Glomerular visceral epithelial cell (primary cell): ENCODE data around the gene CHADL.

Source experiments
- DNase-seq: peaks from one replicate; pipeline ENCODE4 v3.0.0-alpha.2; 2016; ENCODE audit errors: extremely low spot score

The CHADL gene

DNA sequence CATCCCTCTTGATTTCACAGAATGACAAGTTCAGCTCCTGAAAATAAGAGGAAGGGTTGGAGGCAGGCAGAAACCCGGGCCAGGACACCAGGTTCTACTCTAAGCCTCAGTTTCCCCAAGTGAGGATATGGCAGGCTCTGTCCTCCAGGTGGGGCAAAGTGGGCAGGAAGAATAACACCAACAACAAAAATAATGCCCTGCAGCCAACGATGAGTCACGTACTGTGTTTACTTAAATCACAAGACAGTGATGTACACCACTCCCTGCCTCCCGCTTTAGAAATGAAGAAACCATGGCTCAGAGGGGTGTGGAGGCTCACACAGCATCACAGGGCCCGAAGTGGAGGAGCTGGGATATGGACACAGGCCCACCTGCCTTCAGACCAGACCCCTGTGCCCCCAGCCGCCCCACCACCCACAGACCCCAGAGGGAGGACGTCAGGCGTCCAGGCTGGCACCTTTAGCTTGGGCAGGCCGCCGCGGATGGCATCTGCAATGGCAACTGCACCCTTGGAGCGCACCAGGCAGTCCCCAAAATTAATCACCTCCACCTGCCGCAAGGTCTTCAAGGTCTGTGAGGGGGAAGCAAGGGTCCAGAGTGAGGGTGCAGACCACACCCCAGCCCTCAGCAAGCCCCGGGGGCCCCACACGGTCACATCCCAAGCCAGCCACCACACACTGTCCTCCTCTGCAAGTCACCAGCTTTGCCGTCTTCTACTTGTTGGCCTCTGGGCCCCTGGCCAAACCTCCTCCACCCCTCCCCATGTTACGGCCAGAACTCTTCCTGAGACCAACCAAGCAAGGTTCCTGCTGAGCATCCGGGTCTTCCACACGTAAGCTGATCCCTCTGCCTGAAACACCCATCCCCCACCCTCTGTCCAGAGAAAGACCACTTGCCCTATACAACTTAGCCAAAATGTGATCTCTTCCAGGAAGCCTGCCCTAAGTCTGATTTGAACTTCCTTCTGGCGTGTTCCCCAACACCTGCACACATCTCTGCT, 15.8 kb upstream of the CHADL start:
- peak; percentile 33 for DNase-seq

DNA sequence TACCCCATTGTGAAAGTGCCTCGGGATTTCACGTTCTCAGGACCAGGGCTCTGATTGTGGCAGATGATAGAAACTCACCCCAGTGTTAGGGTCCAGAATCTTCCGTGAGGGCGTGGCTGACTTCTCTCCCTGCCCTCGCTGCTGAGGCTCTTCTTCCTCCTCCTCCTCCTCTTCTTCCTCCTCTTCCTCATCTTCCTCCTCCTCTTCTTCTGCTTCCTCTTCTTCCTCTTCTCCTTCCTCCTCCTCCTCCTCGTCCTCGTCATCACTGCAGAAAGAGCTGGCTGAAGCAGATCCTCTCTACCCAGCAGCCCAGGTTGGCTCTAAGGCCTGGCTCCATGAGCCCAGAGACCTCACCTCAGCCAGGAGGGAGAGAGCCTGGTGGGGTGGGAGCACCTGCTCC, 13.5 kb upstream of the CHADL start:
- no peak for DNase-seq

DNA sequence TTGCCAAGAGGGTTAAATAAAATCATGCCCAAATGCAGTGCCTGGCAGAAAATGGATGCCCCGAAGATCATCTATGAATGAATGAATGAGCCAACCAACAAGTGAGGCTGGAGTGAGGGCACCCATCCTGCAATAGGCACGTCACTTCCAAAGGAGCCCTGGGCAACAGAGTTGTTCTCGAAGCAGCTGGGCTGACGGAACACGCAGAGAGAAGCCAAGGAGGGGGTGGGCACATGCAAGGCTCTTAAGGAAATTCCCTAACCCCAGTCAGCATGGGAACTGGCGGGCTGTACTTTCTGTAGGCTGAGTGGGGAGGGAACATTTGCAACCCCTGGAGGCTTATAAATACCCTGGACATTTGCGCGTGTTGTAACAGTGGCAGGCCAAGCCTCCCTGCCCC, 11.6 kb upstream of the CHADL start:
- no peak for DNase-seq

DNA sequence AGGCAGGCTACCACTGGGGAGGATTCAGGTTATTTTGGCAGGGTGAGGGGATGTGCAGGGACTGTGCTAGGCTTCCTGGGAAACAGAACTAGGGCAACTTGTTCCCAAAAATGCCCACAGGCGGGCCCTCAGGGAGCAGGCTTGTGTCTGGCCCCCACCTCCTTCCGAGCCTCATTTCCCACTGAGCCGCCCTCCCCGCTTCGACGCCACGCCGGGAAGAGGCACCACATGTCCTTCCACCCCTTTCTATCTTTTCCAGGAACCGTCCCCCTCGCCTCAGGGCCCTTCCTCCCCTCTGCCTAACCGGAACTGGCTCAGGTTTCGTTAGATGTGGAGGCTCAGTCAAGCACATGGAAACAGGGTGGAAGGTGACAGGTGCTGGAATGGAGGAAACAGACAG, 9.4 kb upstream of the CHADL start:
- no peak for DNase-seq

DNA sequence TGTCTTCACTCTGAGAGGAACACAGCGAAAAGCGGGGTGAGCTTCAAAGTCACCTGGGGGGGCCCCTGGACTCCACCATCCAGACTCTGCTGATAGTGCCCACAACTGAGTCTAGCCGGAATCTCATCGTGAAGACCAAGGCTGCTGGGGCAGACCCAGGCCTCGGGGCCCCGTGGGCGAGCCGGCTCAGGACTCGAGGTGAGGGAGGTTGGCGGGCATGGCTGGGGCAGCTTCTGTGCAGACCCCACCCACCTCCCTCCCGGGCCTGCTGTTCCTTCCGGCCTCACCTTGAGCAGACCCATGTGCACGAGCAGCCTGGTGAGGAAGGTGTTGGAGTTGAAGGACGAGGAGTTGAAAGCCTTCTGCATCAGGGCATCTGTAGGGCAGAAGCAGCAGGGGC, 8.7 kb upstream of the CHADL start:
- DNase-seq, result no peak

DNA sequence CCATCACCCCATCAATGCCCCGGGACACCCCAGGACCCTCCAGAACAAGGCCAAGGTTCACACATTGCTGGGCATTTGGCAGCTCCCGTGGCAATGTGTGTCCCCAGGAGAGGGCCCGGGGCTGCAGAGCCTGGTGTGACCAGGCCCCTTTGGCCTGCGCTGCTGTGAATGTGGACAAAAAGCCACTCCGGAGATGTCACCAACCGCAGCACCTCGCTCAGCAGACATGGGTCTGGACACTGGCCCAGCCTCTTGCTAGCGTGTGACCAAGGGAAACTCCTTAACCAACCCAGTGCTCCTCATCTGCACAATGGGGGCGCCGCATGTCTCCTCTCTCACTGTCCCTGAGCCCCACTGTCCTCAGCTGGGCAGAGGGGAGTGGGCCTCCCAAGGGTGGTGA, 8.0 kb upstream of the CHADL start:
- no peak for DNase-seq

DNA sequence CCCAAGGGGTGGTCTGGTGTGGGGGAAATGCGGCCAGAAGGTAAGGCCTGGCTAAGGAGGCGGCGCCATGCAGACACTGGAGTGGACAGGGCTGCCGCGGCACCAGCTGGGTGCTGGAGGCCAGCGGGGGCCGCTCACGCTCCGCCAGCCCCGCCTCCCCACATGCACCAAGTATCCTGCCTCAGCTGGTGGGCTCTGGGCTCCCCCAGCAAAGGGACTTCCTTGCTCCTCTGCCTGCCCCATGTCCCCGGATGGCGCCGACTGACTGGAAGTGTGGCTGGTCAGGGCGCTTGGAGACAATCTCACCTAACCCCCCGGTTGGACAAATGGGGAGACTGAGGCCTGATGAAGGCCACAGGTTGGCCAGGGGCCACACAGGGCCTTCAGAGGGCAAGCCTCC, 7.6 kb upstream of the CHADL start:
- DNase-seq, result no peak

DNA sequence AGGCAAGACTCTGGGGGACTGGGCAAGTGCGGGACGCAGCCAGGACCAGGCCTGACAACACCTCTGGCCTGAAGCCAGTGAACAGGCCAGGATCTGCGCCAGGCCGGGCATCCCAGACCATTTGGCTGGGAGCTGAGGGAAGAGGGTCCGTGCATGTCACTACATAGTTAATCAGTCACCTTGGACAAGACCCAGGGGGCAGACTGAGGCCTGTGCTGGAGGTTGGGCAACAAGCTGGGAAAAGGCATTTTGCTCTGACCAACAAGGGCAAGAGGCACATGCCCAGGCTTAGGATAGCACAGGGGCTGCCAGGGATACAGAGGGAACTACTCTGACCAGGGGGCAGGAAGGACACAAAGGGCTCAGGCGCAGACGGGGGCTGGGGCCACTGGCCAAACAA, 7.0 kb upstream of the CHADL start:
- DNase-seq, result no peak

DNA sequence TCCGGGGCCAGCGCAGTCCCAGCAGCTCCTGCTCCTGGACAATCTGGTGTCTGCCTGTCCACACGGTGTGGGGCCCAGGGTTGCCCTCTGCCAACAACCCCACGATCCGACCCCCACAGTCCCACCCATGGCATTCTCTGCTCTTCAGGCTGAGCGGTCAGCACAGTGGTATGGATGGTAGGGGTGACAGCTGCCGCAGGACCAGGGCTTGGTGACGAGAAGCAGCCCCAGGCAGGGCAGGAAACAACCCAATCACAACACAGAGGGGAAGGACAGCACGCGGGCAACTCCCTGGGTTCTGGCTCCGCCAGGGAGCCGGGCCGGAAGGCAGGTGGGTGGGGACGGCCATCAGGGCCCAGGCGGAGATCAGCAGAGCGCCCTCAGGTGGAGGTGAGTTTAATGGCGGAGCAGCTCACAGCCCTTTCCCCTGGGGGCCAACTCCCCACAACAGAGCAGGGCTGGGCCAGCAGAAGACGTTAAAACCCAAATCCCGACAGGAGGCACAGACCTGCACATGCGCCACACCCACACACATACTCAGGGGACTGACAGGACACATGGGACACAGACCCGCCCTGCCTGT, 5.3 kb upstream of the CHADL start:
- DNase-seq, result no peak

DNA sequence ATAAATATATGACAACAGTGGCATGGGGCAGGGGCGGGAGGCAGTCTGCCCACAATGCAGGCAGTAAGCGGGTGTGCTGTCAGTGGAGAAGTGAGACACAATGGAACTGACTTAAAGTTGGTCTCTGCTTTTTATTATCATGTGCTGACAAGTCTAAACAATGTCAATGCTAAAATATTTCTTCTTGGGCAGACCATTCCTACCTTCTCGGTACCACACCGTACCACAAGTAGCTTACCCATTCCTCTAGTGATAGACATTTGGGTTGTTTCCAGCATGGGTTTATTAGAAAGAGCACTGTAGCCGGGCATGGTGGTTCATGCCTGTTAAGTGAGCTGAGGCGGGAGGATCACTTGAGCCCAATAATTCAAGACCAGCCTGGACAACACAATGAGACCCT, 2.6 kb upstream of the CHADL start:
- no peak for DNase-seq

DNA sequence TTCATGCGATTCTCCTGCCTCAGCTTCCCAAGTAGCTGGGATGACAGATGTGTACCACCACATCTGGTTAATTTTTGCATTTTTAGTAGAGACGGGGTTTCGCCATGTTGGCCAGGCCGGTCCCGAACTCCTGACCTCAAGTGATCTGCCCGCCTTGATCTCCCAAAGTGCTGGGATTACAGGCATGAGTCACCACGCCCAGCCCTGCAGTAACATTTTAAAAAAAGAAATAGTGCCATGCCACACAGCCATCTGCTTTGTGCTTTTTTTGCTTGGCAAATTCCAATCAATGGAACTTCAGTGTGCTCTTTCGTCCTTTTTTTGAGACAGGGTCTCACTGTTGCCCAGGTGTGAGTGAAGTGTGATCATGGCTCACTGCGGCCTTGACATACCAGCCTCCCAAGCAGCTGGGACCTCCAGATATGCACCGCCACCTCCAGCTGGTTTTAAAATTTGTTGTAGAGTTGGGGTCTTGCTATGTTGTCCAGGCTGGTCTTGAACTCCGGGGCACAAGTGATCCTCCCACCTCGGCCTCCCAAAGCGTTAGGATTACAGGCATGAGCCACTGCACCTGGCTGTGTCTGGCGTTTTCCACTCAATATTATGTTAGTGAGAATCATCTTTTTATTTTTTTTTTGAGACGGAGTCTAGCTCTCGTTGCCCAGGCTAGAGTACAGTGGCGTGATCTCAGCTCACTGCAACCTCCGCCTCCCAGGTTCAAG, 1.8 kb upstream of the CHADL start:
- DNase-seq, result no peak

DNA sequence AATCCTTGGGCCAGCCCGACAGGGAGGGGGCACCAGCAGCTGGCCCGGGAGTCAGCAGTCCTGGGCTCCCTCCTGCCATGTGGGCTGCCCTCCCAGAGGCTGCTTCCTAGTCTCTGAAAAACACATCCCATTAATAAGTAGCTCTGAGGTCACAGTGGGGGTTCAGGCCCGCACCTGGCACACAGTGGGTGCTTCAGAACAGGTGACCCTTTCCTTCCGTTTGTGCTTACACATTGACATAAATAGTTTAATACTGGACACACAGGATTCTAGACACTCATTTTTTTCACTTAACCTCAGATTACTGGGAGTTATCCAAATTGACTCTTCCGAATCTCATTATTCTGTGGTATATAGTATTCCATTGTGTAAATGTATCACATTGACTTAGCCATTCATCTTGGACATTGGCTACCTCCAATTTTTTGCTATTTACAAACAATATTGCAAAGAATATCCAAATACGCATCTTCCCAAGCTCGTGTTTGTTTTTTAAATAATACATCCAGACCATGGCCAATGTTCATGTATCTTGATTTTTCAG, 474 bp upstream of the CHADL start:
- DNase-seq, result no peak

DNA sequence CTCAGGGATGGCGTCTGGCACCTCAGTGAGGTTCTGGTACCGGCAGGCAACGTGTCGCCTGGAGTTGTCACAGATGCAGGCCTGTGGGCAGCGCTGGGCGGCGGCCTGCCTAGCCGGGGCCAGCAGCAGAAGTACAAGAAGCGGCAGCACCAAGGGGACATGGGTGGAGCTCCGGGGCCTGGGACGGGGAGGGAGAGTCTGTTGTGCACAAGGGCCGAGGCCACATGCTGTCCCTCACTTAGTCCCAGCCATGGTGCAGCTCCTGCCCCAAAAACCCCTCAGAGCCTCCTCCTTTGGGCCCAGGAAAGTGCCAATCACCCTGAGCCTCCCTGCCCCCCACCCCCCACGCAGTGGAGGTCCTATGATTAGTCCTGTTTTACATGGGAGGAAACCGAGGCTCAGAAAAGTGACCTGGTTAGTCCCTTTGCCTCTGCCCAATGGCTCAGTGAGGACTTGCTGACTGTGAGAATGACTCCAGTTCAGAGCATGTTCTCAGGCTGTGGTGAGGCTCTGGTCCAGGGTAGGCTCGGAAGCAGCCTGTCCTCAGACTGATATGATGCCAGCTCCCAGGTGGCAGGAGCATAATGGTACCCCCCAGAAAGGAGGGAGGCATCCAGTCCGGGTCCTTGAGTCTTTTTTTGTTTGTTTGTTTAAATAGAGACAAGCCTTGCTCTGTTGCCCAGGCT, 1.1 kb downstream of the CHADL start:
- DNase-seq, result no peak

DNA sequence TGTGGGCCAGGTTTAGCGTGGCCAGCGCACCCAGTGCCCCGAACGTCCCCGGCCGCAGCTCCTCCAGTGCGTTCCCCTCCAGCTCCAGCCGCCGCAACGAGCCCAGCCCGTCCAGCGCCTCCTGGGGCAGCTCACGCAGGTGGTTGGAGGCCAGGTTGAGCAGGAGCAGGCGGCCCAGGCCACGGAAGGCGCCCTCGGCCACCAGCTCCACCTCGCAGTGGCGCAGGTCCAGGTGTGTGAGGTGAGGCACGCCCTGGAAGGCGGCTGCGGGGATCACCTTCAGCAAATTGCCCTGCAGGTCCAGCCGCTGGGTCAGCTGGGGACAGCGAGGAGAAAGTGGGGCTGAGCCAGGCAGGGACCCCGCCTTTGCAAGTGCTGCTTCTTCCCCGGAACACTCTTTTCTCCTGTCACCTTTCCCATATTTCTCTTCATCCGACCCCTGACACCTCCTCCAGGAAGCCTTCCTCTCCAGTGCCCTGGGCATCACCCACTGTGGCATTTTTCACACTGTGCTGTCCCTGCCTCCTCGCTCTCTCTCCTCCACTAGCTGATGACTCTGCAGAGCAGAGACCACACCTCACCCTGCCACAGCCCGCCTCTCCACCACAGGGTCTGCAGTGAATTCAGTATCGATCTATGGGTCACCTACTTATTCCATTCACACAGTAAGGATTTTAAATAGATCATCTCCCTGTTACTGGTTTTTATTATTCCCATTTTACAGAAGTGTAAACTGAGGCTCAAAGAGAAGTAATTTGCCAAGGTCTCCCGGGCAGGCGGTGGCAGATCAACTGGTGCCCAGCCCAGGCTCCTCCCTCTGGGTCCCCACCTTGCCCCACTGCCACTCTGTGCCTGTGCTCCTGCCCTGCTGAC, 1.9 kb downstream of the CHADL start:
- DNase-seq, result no peak

DNA sequence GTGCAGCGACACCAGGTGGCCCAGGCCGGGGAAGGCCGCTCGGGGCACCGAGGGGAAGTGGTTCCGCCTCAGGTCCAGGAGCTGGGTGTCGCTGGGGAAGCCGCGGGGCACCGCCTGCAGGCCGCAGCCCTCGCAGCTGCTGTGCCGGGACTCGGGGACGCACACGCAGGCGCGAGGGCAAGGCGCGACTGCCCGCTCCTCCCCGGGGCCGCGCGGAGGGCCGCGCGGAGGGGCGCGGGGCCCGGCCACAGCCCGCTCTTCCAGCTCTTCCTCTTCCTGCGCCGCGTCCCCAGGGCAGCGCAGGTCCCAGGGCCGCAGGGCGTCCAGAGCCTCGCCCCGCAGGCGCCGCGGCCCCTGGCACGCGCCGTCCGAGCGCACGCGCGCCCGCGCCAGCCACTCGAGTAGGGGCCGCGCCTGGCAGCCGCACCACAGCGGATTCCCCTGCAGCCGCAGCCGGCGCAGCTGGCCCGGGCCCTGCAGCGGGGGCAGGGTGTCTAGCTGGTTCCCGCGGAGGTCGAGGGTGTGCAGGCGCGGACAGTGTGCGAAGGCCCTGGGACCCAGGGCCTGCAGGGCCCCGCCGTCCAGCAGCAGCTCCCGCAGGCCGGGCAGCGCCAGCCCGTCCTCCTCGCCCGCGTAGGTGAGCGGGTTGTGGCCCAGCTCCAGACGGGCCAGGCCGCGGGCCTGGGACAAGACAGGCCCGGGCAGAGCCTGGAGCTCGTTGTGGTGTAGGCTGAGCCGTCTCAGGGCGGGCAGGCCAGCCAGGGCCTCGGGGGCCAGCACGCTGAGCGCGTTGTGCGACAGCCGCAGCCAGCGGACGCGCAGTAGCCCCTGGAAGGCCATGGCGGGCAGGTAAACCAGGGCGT, 2.8 kb downstream of the CHADL start:
- peak; percentile 67 for DNase-seq

DNA sequence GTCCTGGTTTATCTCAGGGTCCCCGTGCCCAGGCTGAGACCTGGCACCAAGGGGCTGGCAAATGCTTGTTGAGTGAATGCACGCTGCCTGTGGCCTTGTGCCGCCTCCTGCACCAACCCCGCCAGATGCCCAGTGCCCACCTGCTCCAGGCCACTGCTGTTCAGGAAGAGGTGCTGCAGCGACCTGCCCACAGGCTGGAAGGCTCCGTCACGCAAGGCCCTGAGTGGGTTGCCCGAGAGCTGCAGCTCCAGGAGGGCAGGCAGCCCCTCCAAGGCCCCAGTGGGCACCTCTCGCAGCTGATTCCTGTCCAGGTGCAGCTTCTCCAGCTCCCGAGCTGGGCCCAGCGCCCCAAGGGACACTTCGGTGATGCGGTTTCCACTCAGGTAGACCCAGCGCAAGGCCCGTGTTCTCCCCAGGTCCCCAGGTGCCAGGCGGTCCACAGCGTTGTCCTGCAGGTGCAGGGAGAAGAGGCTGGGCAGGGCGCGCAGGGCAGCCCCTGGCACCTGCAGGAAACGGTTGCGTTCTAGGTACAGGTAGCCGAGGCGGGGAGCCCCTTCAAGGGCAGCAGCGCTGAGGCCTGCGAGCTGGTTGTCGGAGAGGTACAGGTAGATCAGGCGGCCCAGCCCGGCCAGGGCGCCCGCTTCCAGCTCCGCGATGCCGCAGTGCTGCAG, 3.6 kb downstream of the CHADL start:
- DNase-seq, result no peak

DNA sequence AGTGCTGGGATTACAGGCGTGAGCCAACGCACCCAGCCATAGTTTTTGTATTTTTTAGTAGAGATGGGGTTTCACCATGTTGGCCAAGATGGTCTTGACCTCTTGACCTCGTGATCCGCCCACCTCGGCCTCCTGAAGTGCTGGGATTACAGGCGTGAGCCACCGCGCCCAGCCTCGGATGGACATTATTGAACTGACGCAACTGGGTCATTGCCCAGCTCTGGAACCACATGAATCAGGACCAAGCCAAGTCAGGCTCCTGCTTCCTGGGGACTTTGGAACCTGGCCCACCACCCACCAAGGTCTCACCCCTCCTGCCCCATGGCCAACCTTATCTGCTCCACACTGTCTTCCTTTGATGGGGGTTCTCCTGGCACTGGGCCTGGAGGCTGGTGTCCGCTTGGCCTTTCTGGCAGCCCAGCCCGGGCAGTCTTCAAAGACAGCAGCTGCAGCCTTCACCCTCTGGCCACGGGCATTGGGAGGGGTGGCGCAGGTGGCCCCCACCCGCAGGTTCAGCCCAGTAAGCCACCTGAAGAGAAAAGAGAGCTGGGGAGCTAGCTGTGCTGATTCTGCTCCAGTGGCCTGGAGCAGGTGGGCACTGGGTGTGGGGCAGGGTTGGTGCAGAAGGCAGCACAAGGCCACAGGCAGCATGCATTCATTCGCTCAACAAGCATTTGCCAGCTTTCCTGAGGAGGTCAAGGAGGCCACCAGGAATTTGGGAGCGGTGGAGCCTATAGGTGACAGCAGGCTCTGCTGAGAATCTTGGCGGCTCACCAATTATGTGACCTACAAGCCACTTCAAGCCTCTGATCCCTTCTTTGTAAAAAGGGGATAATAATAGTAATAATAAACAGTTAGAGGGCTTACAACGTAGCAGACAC, 5.7 kb downstream of the CHADL start:
- no peak for DNase-seq

DNA sequence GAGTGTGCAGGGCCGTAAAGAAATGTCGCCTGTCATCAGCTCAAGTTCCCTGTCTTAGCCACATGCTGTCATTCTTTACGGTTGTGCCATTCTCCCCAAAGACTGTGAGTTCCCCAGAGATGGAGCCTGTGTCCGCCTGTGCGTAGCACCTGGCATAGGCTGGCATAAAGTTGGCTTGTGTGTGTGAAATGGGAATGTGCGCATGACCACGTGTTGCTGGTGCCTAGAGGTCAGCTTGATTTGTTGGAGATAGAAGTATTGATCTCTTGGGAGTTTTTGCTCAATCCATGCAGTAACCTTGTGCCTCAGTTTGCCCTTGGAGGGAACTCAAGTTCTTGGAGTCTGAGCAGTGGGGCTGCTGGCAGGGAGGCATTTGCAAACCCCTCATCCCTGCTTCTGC, 9.4 kb downstream of the CHADL start:
- DNase-seq, result no peak
